CD4-positive, alpha-beta T cell treated with Interleukin-1 beta for 1 hour (primary cell): ENCODE data around the gene IL13.
"Not testable (repeated sequence)": the region's sequence is repeated elsewhere in the genome, so short reads cannot be mapped to it uniquely, and the experiment has no call there.

Experiments used
- DNase-seq, 2 donors: peaks; one replicate each; pipeline ENCODE4 v3.0.0-alpha.2; 2020 to 2022

The IL13 gene

GRCh38 chr5:132657676-132658380 lies at the start of gene IL13:
TSS of gene IL13 (plus strand) at chr5:132658173. CDS start at chr5:132658187, 14 bp downstream.
- no peak for DNase-seq

- no peak for DNase-seq
Observed at GRCh38 chr5:132611965-132612364, 46.0 kb upstream of the IL13 start.

GRCh38 chr5:132612846-132613245 lies 45.1 kb upstream of the IL13 start:
- no peak for DNase-seq

- DNase-seq: no peak
Observed at GRCh38 chr5:132621699-132622098, 36.3 kb upstream of the IL13 start.

GRCh38 chr5:132622608-132623007 lies 35.4 kb upstream of the IL13 start:
- no peak for DNase-seq

GRCh38 chr5:132627470-132627869 lies 30.5 kb upstream of the IL13 start:
- DNase-seq: no peak

- no peak for DNase-seq
Observed at GRCh38 chr5:132628814-132629213, 29.2 kb upstream of the IL13 start.

GRCh38 chr5:132629230-132629944 lies 28.6 kb upstream of the IL13 start:
- DNase-seq: peak in 1 of 2 donors; percentile 2

DNA sequence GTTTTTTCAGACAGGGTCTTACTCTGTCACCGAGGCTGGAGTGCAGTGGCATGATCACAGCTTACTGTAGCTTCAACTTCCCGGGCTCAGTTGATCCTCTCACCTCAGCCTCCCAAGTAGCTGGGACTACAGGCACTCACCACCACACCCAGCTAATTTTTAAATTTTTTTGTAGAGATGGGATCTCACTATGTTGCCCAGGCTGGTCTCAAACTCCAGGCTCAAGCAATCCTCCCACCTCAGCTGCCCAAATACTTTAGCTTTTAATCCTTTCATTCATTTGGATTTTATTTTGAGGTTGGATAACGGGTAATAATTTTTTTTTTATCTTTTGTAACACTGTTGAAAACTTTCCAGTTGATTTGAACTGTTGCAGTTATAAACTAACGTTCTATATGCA lies 24.4 kb upstream of the IL13 start:
- not testable (repeated sequence) for DNase-seq

GRCh38 chr5:132635873-132636272 lies 22.1 kb upstream of the IL13 start:
- no peak for DNase-seq

- no peak for DNase-seq
Observed at GRCh38 chr5:132637241-132637640, 20.7 kb upstream of the IL13 start.

- no peak for DNase-seq
Observed at GRCh38 chr5:132639706-132640130, 18.3 kb upstream of the IL13 start.

DNA sequence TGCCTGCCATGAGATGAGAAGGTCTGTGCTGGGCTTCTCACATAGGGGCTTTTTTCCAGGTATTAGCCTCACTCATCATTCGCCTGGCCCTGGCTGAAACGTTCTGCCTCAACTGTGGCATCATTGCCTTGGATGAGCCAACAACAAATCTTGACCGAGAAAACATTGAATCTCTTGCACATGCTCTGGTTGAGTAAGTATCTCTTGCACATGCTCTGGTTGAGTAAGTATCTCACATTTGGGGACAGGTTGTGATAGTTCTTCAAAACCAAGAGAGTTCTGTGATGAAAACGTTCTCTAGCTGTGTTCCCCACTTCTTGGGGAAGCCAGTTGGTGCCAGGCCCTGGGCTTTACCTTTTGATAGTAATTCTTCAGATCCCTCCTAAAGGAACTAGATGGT lies 17.4 kb upstream of the IL13 start:
- DNase-seq: no peak

DNA sequence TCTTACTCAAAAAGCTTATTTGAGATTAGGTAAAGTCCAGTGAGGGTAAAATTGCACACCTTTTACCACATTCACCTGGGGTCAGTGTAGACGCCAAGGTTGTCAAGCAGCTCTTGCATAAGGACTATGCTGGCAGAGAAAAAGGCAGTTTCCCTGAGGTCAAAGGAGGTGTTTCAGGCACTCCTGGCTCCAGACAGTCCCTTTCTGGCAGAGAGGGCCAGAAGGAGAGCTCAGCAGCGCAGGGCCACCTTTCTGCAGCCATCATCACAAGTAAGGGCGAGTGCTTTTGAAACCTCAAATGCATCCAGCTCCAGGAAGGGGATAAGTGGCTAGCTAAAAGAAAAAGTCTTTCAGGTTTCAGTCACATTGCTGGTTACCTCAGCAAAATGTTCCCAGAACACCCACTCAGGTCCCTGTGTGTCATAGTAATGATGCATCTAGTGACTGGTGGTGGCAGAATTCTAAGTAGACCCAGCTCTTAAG lies 16.7 kb upstream of the IL13 start:
- DNase-seq: no peak

- DNase-seq: no peak
Observed at GRCh38 chr5:132641841-132642240, 16.1 kb upstream of the IL13 start.

DNA sequence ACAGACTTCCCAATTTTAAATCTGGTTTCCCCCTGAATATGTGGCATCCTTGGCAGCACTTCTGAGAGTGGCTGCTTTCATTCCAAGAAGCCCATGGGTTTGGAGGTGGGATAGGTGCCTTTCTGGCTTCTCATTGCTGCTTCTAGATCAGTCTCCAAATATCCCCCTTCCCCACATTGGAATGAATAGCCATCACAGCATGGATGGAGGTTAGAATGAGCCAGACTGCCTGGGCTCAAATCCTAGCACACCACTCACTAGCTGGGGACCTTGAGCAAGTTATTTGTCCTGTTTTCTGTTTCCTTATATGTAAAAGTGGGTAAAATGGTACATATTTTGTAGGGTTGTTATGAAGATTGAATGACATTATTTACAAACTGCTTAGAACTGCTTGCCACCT lies 13.8 kb upstream of the IL13 start:
- DNase-seq: no peak

DNA sequence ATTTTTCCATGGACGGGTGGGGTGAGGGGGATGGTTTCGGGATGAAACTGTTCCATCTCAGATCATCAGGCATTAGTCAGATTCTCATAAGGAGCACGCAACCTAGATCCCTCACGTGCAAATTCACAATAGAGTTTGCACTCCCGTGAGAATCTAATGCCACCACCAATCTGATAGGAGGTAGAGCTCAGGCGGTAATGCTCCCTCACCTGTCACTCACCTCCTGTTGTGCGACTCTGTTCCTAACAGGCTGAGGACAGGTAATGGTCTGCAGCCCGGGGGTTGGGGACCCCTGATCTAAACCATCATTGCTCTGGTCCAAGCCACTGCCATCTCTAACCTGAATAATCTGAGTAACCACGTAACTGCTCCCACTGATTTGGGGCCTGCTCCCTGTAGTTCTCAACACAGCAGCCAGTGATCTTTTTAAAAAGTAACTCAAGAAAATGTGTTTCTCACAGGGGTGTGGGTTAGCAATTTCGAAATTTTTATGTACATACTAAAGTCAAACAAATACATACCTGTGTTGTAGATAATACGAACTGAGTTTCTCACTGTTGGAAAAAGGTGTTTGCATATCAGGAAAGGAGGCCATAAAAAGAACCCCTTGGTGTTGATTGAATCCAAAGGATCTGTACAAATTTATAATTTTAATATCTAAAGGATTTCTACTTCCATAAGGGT lies 11.2 kb upstream of the IL13 start:
- DNase-seq: no peak

GRCh38 chr5:132647473-132647872 lies 10.5 kb upstream of the IL13 start:
- DNase-seq: no peak

- DNase-seq: no peak
Observed at GRCh38 chr5:132648355-132648754, 9.6 kb upstream of the IL13 start.

DNA sequence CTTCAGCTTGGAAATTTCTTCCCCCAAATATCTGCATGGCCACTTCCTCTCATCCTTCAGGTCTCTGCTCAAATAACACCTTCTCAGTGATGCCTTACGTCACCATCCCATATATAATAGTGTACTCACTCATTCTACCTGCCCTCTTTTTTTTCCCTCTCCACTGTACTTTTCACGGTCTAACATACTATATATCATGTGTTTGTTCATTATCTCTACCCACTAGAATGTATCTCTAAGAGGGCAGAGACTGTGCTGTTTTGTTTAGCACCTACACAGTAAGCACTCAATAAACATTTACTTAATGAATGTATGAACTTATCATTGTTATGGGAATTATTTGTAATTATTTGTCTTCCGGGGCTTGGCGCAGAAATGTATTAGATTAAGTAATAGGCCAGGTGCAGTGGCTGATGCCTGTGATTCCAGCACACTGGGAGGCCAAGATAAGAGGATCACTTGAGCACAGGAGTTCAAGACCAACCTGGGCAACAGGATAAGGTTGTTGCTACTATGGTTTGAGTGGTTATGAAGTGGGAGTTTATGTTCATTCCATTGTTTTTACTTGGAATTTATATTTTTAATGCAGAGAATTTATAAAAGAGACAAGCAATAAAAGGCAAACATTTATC lies 6.0 kb upstream of the IL13 start:
- DNase-seq: no peak

DNA sequence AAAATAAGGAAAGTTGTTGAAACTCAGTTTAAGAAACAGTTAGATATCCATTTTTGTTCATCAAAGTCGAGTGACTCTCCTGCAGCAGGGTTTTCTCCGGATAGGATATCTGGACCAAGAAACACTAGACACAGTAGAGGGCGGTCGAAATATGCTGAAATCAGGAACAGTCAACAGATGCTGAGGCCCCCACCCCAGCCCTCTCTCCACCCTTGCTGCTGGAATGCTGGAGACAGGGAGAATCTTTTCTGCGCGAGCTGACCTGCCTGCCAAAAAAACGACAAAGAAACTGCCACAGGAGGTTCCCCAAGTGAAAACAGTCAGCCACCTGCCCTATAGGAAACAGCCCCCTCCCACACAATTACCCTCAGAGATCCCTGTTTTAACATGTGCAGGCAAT lies 4.3 kb upstream of the IL13 start:
- no peak for DNase-seq

- peak; percentile 31 to 46 for DNase-seq
Observed at GRCh38 chr5:132655821-132656773, 1.9 kb upstream of the IL13 start.
